MCF 10A (cell line): ENCODE results near the gene SVOP. TPM values are rescaled to one million over a fixed set of nuclear protein-coding genes. Genes with fewer than 3 reads are reported as not detected.
"Not testable (repeated sequence)": the region's sequence is repeated elsewhere in the genome, so short reads cannot be mapped to it uniquely, and the experiment has no call there.

Experiments
- BruUV-seq: library from RNA; stranded (reverse); fragments of 400-500 nt; replicated peaks from 2 replicates; lab custom pipeline; 2021; lab: Mats Ljungman, UMichigan
- CTCF ChIA-PET: fragments of 300-600 bp; sonication (Branson Sonifier 250); formaldehyde crosslinking; extraction: SDS; loops from one replicate; lab custom pipeline; 2021; ENCODE audit warnings: antibody characterized with exemption, inconsistent platforms; lab: Yijun Ruan, JAX
- POLR2A ChIA-PET: fragments of 300-600, 350-650 bp; sonication (Branson Sonifier 250); formaldehyde crosslinking; extraction: SDS; loops from one replicate; lab custom pipeline; 2020; ENCODE audit warnings: antibody characterized with exemption, inconsistent platforms; lab: Yijun Ruan, JAX
- DNase-seq: peaks from one replicate; pipeline ENCODE4 v3.0.0-alpha.2; 2018; ENCODE audit not compliant: unreplicated experiment
- H3K27ac Mint-ChIP-seq: one replicate; pipeline ENCODE4 v1.8.0; 2022; ENCODE audit warnings: mild to moderate bottlenecking, low read depth, mixed read lengths; ENCODE audit not compliant: unreplicated experiment
- H3K27me3 Mint-ChIP-seq: one replicate; pipeline ENCODE4 v1.8.0; 2022; ENCODE audit warnings: mixed read lengths; ENCODE audit not compliant: insufficient read depth, unreplicated experiment
- H3K36me3 Mint-ChIP-seq: one replicate; pipeline ENCODE4 v1.8.0; 2022; ENCODE audit warnings: mild to moderate bottlenecking, moderate library complexity, mixed read lengths; ENCODE audit not compliant: insufficient read depth, unreplicated experiment
- H3K4me1 Mint-ChIP-seq: one replicate; pipeline ENCODE4 v1.8.0; 2022; ENCODE audit warnings: mixed read lengths; ENCODE audit not compliant: insufficient read depth, unreplicated experiment
- H3K4me3 Mint-ChIP-seq: one replicate; pipeline ENCODE4 v1.8.0; 2022; ENCODE audit warnings: mild to moderate bottlenecking, moderate library complexity, mixed read lengths; ENCODE audit not compliant: unreplicated experiment
- H3K9me3 Mint-ChIP-seq: one replicate; pipeline ENCODE4 v1.8.0; 2022; ENCODE audit warnings: mixed read lengths; ENCODE audit not compliant: unreplicated experiment
- intact Hi-C: fragments of 100-400 bp; cut with micrococcal nuclease; formaldehyde crosslinking; loops from 2 replicates; pipeline ENCODE4 v1.14.1; 2022
- total RNA-seq: library from RNA; stranded (reverse); gene quantifications from 2 replicates; pipeline ENCODE4 v1.2.3, GENCODE V29; 2022
- TF ChIP-seq, protein P1 (sequence below): fragments of 200-600 bp; IDR thresholded peaks from one replicate; pipeline ENCODE4 v1.8.0; 2022; ENCODE audit warnings: antibody characterized with exemption, mild to moderate bottlenecking; ENCODE audit not compliant: unreplicated experiment

SVOP gene
- total RNA-seq, 1 experiment from 2014 or later, result not detected

DNA sequence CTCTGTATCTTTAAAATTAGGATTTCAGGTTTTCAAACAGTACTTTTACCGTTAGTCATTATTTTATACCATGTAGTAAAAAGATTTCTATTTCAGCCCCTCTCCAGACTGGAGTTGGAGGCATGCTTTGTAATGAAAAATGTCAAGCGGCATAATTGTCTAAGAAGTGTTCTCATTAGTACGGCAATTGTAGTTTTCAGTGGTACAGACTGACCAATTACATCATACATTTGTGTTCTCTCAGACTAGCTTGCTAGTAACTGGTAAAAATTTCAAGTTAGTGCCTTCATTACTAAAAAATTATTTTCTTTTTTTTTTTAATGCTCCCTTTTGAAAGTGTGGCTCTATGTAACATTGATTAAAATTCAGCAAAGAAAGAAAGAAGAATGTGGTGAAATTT lies 36.0 kb upstream of the SVOP start:
- peaks cover 6% of the 10 kb centered on the region for H3K4me1 Mint-ChIP-seq
- TF ChIP-seq, protein P1, sequence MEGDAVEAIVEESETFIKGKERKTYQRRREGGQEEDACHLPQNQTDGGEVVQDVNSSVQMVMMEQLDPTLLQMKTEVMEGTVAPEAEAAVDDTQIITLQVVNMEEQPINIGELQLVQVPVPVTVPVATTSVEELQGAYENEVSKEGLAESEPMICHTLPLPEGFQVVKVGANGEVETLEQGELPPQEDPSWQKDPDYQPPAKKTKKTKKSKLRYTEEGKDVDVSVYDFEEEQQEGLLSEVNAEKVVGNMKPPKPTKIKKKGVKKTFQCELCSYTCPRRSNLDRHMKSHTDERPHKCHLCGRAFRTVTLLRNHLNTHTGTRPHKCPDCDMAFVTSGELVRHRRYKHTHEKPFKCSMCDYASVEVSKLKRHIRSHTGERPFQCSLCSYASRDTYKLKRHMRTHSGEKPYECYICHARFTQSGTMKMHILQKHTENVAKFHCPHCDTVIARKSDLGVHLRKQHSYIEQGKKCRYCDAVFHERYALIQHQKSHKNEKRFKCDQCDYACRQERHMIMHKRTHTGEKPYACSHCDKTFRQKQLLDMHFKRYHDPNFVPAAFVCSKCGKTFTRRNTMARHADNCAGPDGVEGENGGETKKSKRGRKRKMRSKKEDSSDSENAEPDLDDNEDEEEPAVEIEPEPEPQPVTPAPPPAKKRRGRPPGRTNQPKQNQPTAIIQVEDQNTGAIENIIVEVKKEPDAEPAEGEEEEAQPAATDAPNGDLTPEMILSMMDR, result no peak
- no TSS peak for BruUV-seq
- H3K27me3 Mint-ChIP-seq, result no peaks in the 10 kb centered on the region
- H3K4me3 Mint-ChIP-seq, result no peak overlapping the region
- ChIA-PET POLR2A (no interaction called here), CTCF (interaction anchor here (0.6 kb wide), 1 partner anchor 1397 kb away, joined by 4 read pairs; no protein-coding TSS in a partner anchor)
- H3K9me3 Mint-ChIP-seq, result no peaks in the 10 kb centered on the region
- DNase-seq, result no peak
- no peak overlapping the region for H3K27ac Mint-ChIP-seq
- intact Hi-C loops, result no loop called here
- peaks cover 29% of the 10 kb centered on the region for H3K36me3 Mint-ChIP-seq

DNA sequence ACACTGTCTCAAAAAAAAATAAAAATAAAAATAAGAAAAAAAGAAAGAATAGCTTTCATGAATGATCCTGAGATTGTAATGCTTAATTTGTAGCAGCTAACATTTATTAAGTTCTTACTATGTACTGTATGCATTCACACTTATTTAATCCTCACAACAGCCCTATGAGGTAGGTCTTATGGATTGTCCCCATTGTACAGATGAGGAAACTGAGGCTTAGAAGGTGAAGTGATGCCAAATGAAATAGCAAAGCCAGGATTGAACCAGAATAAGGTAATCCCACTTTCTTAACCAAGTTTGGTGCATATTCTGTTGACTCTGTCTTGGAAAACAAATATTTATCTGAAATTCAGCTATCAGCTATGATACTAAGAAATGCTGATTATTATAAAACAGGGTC lies 33.7 kb upstream of the SVOP start:
- Mint-ChIP-seq H3K27ac (no peak overlapping the region), H3K9me3 (no peaks in the 10 kb centered on the region), H3K36me3 (peaks cover 25% of the 10 kb centered on the region), H3K4me3 (no peak overlapping the region), H3K4me1 (peaks cover 6% of the 10 kb centered on the region), H3K27me3 (no peaks in the 10 kb centered on the region)
- TF ChIP-seq, protein P1, result no peak
- intact Hi-C loops, result no loop called here
- BruUV-seq, result no TSS peak
- no peak for DNase-seq
- ChIA-PET CTCF (interaction anchor here (1.2 to 1.3 kb wide), 2 partner anchors 9 to 40 kb away, joined by 3 to 5 read pairs; no protein-coding TSS in a partner anchor), POLR2A (interaction anchor here (0.8 kb wide), 1 partner anchor 9 kb away, joined by 3 read pairs; no protein-coding TSS in a partner anchor)

DNA sequence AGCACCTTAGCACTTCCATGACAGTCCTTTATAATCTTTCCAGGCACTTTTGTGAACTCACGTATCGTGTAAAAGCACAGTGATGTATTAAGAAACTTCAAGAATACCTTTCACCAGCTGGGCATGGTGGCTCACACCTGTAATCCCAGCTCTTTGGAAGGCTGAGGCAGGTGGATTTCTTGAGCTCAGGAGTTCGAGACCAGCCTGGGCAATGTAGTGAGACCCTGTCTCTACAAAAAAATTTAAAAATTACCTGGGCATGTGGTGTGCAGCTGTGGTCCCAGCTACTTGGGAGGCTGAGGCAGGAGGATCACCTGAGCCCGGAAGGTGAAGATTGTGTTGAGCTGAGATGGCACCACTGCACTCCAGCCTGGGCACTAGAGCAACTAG lies 33.3 kb upstream of the SVOP start:
- POLR2A ChIA-PET, result interaction anchor here (0.8 kb wide), 1 partner anchor 9 kb away, joined by 3 read pairs; no protein-coding TSS in a partner anchor
- intact Hi-C loops, H3K4me1 Mint-ChIP-seq, H3K27me3 Mint-ChIP-seq, BruUV-seq, H3K9me3 Mint-ChIP-seq, DNase-seq: not testable (repeated sequence)
- Mint-ChIP-seq H3K27ac (peak overlapping the region; percentile 90), H3K36me3 (peaks cover 25% of the 10 kb centered on the region), H3K4me3 (peak overlapping the region; percentile 86)
- CTCF ChIA-PET, result interaction anchor here (0.6 to 1.3 kb wide), 3 partner anchors 9 to 420 kb away, joined by 3 to 5 read pairs (median 3); no protein-coding TSS in a partner anchor

DNA sequence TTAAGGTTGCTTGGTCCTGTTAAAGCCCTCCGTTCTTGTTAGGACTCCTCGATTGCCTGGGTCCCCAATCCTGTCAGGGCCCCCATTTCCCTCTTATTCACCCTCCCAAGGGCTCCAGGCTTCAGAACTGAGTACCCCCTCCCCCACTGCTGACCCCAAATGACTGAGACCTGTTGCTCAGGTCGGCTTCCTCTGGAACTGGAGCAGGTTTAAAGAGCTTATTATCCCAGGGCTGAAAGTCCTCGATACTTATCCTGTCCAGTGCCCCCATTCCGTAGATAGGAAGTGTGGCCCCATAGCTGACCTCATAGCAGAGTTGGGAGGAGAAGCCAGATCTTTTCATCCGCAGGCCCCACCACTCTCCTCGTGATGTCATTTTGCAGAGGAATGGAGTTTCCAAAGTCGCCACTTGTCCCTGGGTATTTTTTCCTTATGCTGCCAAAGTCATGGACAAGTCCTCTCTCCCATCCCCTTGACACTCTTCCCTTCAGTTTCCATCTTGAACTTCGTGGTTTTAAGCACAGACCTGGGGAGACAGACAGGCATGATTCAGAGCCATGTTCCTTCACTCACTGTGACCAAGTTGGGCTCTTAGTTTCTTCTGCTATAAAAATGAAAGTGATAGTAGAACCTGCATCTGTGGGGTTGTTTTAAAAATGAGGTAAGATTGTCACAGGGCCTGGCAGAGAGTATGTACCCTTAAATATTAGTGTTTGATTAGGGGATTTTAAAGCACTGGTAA lies 32.7 kb upstream of the SVOP start:
- CTCF ChIA-PET, result interaction anchor here (0.6 to 1.3 kb wide), 3 partner anchors 8 to 421 kb away, joined by 3 to 5 read pairs (median 3); no protein-coding TSS in a partner anchor
- Mint-ChIP-seq H3K27ac (peak overlapping the region; percentile 90), H3K27me3 (no peaks in the 10 kb centered on the region), H3K9me3 (no peaks in the 10 kb centered on the region), H3K4me1 (peaks cover 6% of the 10 kb centered on the region), H3K4me3 (peak overlapping the region; percentile 86), H3K36me3 (peaks cover 23% of the 10 kb centered on the region)
- peak; percentile 0 for DNase-seq
- intact Hi-C loops, result no loop called here
- TF ChIP-seq, protein P1, result no peak
- TSS peak; percentile 32 for BruUV-seq
- POLR2A ChIA-PET, result interaction anchor here (0.8 kb wide), 1 partner anchor 10 kb away, joined by 3 read pairs; no protein-coding TSS in a partner anchor
